ENCODE results near the gene CNEP1R1. TPM values are rescaled to one million over a fixed set of nuclear protein-coding genes. Genes with fewer than 3 reads are reported as not detected.

CNEP1R1 gene
- total and polyA plus RNA-seq, 2 of the 4 experiments (the other 2 are of a cell fraction) = 16.1 to 22.0 TPM

- Histone ChIP-seq H3K9ac (ENCODE audit: low read depth, low read length) (no peak overlapping the region), H2BK5ac (ENCODE audit: low read depth, low read length, poor library complexity, severe bottlenecking) (no peak overlapping the region), H3K4me3 (ENCODE audit: insufficient read depth, low read depth, low read length) (no peak overlapping the region), H3K56ac (ENCODE audit: extremely low read depth, insufficient read depth, low read length) (no peak overlapping the region), H2BK120ac (ENCODE audit: low read depth, low read length) (no peak overlapping the region), H3K36me3 (ENCODE audit: control insufficient read depth, insufficient read depth, low read length) (peaks cover 2% of the 10 kb centered on the region; the same call in 1 of the 2 replicates), H3K9me1 (ENCODE audit: insufficient read depth, low read length) (no peaks in the 10 kb centered on the region), H2AFZ (replicated peaks; ENCODE audit: low read length, poor library complexity) (peak overlapping the region; percentile 72), H3K27ac (ENCODE audit: insufficient read depth, low read length) (no peak overlapping the region), H3K9me3 (ENCODE audit: control insufficient read depth, insufficient read depth, low read length) (no peaks in the 10 kb centered on the region), H3K27me3 (ENCODE audit: control insufficient read depth, insufficient read depth, low read length) (peaks cover 4% of the 10 kb centered on the region; the same call in 1 of the 2 replicates), H4K8ac (ENCODE audit: low read depth in 2 of 2, low read length in 2 of 2) (peak overlapping the region; percentile 17 to 51; a peak in 2 of 4 replicates), H4K91ac (ENCODE audit: insufficient read depth, low read depth, low read length) (no peak overlapping the region), H2BK20ac (ENCODE audit: low read depth, low read length) (no peak overlapping the region), H2AK5ac (ENCODE audit: low read depth, low read length) (no peak overlapping the region), H2BK15ac (ENCODE audit: low read depth, low read length) (no peak overlapping the region), H3K4ac (ENCODE audit: low read depth, low read length) (no peak overlapping the region), H3K4me2 (ENCODE audit: low read depth, low read length) (no peak overlapping the region), H3K4me1 (ENCODE audit: control insufficient read depth, insufficient read depth, low read length) (no peaks in the 10 kb centered on the region), H2AK9ac (replicated peaks; ENCODE audit: low read depth, low read length, poor library complexity) (no peak overlapping the region), H4K5ac (ENCODE audit: low read depth, low read length) (no peak overlapping the region), H3K14ac (replicated peaks; ENCODE audit: low read depth, low read length) (no peak overlapping the region), H4K20me1 (ENCODE audit: insufficient read depth, low read length) (no peaks in the 10 kb centered on the region; the same call in 1 of the 2 replicates), H3K79me1 (ENCODE audit: low read depth in 1 of 2, low read length in 2 of 2) (peaks cover 5 to 20% of the 10 kb centered on the region in 2 experiments; a peak in 3 of 4 replicates), H3K23ac (ENCODE audit: low read depth, low read length) (no peak overlapping the region), H3K18ac (ENCODE audit: low read depth, low read length) (no peak overlapping the region)
- no CpG with 5 or more reads among the region's 11 CpGs for WGBS, 2 experiments (ENCODE audit: extremely low coverage in 2 of 2, insufficient read length in 1 of 2)
- in situ Hi-C loops (cut with MboI; ENCODE audit: low sequenced_read_pairs) (no loop called here), intact Hi-C loops (cut with micrococcal nuclease) (loop anchor here (2.0 to 5.0 kb wide), 5 partner anchors 331 to 641 kb away; no protein-coding TSS in a partner anchor), dilution Hi-C loops (cut with HindIII; ENCODE audit: low sequenced_read_pairs, unreplicated experiment) (no loop called here)
- DNase-seq = no peak
- no peak for ATAC-seq (ENCODE audit: low read depth)
- ChIA-PET CTCF (interaction anchor here (0.6 to 4.1 kb wide), 10 partner anchors 12 to 692 kb away, joined by 3 to 54 read pairs (median 3); no protein-coding TSS in a partner anchor), POLR2A (ENCODE audit: unreplicated experiment) (interaction anchor here (0.6 kb wide), 1 partner anchor 9 kb away, joined by 21 read pairs; no protein-coding TSS in a partner anchor)
- TF ChIP-seq MAFK (IDR thresholded peaks at IDR 0.05; ENCODE audit: low read depth, low read length) = no peak
- TF ChIP-seq CEBPB (IDR thresholded peaks at IDR 0.05; ENCODE audit: low read depth, low read length) = no peak
- TF ChIP-seq RCOR1 (IDR thresholded peaks at IDR 0.05; ENCODE audit: insufficient replicate concordance, low read length) = no peak
- TF ChIP-seq RFX5 (IDR thresholded peaks at IDR 0.05; ENCODE audit: low read depth, low read length) = no peak
- TF ChIP-seq RAD21 (IDR thresholded peaks at IDR 0.05; ENCODE audit: low read length) = no peak
- no peak for TF ChIP-seq POLR2A (IDR thresholded peaks at IDR 0.05; ENCODE audit: low read depth, low read length)
- TF ChIP-seq USF2 (IDR thresholded peaks at IDR 0.05; ENCODE audit: low read depth, low read length) = no peak
- TF ChIP-seq NFE2L2 (IDR thresholded peaks at IDR 0.05; ENCODE audit: low read depth, low read length) = no peak
- no peak for TF ChIP-seq MAZ (IDR thresholded peaks at IDR 0.05; ENCODE audit: borderline replicate concordance, low read depth, low read length)
- TF ChIP-seq FOS (IDR thresholded peaks at IDR 0.05; ENCODE audit: low read depth, low read length) = no peak
- no peak for TF ChIP-seq MXI1 (IDR thresholded peaks at IDR 0.05; ENCODE audit: borderline replicate concordance, low read depth, low read length)
- TF ChIP-seq ELK1 (IDR thresholded peaks at IDR 0.05; ENCODE audit: borderline replicate concordance, low read depth, low read length) = no peak
- no peak for TF ChIP-seq BHLHE40 (IDR thresholded peaks at IDR 0.05; ENCODE audit: low read depth, low read length)
- no TSS peak for BruUV-seq (replicated peaks)
These were observed 818 bp upstream of the CNEP1R1 start for GRCh38 chr16:50024207-50024606.
